ENCODE measurements around the gene KLRC4. TPM values are rescaled to one million over a fixed set of nuclear protein-coding genes. Genes with fewer than 3 reads are reported as not detected.

Gene KLRC4
- not detected in 2 replicates for total RNA-seq

GRCh38 chr12:10409392-10409791, at the start of gene KLRC4:
KLRC4 (minus strand) TSS chr12:10409757; CDS start chr12:10409575, 182 bp downstream.

GRCh38 chr12:10453156-10453555, 43.6 kb upstream of the KLRC4 start, which contains the start of gene KLRC1:
KLRC1 (minus strand) TSS chr12:10453377; CDS start chr12:10451156, 2,221 bp downstream.

GRCh38 chr12:10435816-10436215, 26.3 kb upstream of the KLRC4 start, which contains the start of gene KLRC2:
KLRC2 (minus strand) TSS chr12:10436010; CDS start chr12:10435986, 24 bp downstream.

GRCh38 chr12:10420334-10420733, 10.8 kb upstream of the KLRC4 start, which contains the start of gene KLRC3:
KLRC3 (minus strand) TSS chr12:10420595; CDS start chr12:10420550, 45 bp downstream.

GRCh38 chr12:10389904-10390303, 19.7 kb downstream of the KLRC4 start, which contains the start of gene KLRK1:
KLRK1 (minus strand) TSS chr12:10390041; CDS start chr12:10388810, 1,231 bp downstream.

Other genes starting within 250 kb of the KLRC4 start
- gene OLR1, start 237.6 kb downstream of the KLRC4 start, total RNA-seq: not detected in 2 replicates
- under 0.01 TPM in 1 of 2 replicates, not detected in the other for gene TMEM52B, start 230.7 kb downstream of the KLRC4 start, total RNA-seq
- gene GABARAPL1, start 196.9 kb downstream of the KLRC4 start, total RNA-seq: 9.8 and 16.5 TPM in 2 replicates
- under 0.01 TPM in 2 replicates for gene KLRD1, start 101.9 kb downstream of the KLRC4 start, total RNA-seq
- gene KLRK1, start 19.7 kb downstream of the KLRC4 start, total RNA-seq: not detected in 2 replicates
- not detected in 2 replicates for gene KLRC3, start 10.8 kb upstream of the KLRC4 start, total RNA-seq
- gene KLRC2, start 26.3 kb upstream of the KLRC4 start, total RNA-seq: not detected in 2 replicates
- not detected in 2 replicates for gene KLRC1, start 43.6 kb upstream of the KLRC4 start, total RNA-seq
- gene EIF2S3B, start 96.1 kb upstream of the KLRC4 start, total RNA-seq: 1.6 and 6.2 TPM in 2 replicates
- 11.0 and 13.3 TPM in 2 replicates for gene MAGOHB, start 203.9 kb upstream of the KLRC4 start, total RNA-seq